Mesothelial cell of epicardium (in vitro differentiated cells): Measurements from ENCODE around the gene LRMDA. TPM values are rescaled to one million over a fixed set of nuclear protein-coding genes. Genes with fewer than 3 reads are reported as not detected.

Experiments used
- DNase-seq, 2 experiments: peaks; one replicate each; pipeline ENCODE4 v3.0.0; 2021; ENCODE audit warnings: low spot score in 2 of 2; ENCODE audit not compliant: unreplicated experiment in 2 of 2
- H3K27ac Mint-ChIP-seq: 2 replicates; pipeline ENCODE4 v1.8.0; 2021; ENCODE audit warnings: mixed read lengths
- H3K27me3 Mint-ChIP-seq: 2 replicates; pipeline ENCODE4 v1.8.0; 2021; ENCODE audit warnings: low read depth, mixed read lengths
- H3K36me3 Mint-ChIP-seq: 2 replicates; pipeline ENCODE4 v1.8.0; 2021; ENCODE audit warnings: mixed read lengths
- H3K4me1 Mint-ChIP-seq: 2 replicates; pipeline ENCODE4 v1.8.0; 2021; ENCODE audit warnings: mixed read lengths
- H3K4me3 Mint-ChIP-seq: 2 replicates; pipeline ENCODE4 v1.8.0; 2021; ENCODE audit warnings: mild to moderate bottlenecking, moderate library complexity, mixed read lengths
- H3K9me3 Mint-ChIP-seq: 2 replicates; pipeline ENCODE4 v1.8.0; 2021; ENCODE audit warnings: mixed read lengths
- CTCF ChIP-seq: fragments of 200-600 bp; sonication (generic); IDR thresholded peaks from one replicate; pipeline ENCODE4 v1.5.0; 2021; ENCODE audit warnings: antibody characterized with exemption; ENCODE audit not compliant: unreplicated experiment
- total RNA-seq: library from RNA; stranded (reverse); gene quantifications from 3 replicates; pipeline ENCODE4 v1.2.1, GENCODE V29; 2021

The LRMDA gene
- total RNA-seq, 1 donor from 2014 or later: 2.0 TPM

- no peak overlapping the region for H3K27ac Mint-ChIP-seq
These were observed 493.0 kb downstream of the LRMDA start for GRCh38 chr10:75924309-75924902.

GRCh38 chr10:75925999-75926398 is 494.6 kb downstream of the LRMDA start:
- Mint-ChIP-seq H3K36me3 (no peaks in the 10 kb centered on the region), H3K9me3 (no peaks in the 10 kb centered on the region), H3K27me3 (peaks cover 84% of the 10 kb centered on the region), H3K4me1 (peaks cover 8% of the 10 kb centered on the region), H3K27ac (no peak overlapping the region), H3K4me3 (no peak overlapping the region)
- no peak for DNase-seq
- TF ChIP-seq CTCF: no peak

More at GRCh38 chr10:75924309-75924902, 493.0 kb downstream of the LRMDA start:
- no peak for TF ChIP-seq CTCF
- Mint-ChIP-seq H3K36me3 (no peaks in the 10 kb centered on the region), H3K4me1 (peaks cover 6% of the 10 kb centered on the region), H3K9me3 (no peaks in the 10 kb centered on the region), H3K4me3 (no peak overlapping the region), H3K27me3 (peaks cover 86% of the 10 kb centered on the region)
- DNase-seq: no peak

GRCh38 chr10:75926763-75927162 is 495.3 kb downstream of the LRMDA start:
- Mint-ChIP-seq H3K4me3 (no peak overlapping the region), H3K36me3 (no peaks in the 10 kb centered on the region), H3K4me1 (peaks cover 8% of the 10 kb centered on the region), H3K27ac (no peak overlapping the region), H3K9me3 (no peaks in the 10 kb centered on the region), H3K27me3 (peaks cover 84% of the 10 kb centered on the region)
- TF ChIP-seq CTCF: no peak
- DNase-seq: no peak

- H3K27me3 Mint-ChIP-seq: peaks cover 90% of the 10 kb centered on the region
- peaks cover 8% of the 10 kb centered on the region for H3K4me1 Mint-ChIP-seq
- no peak overlapping the region for H3K27ac Mint-ChIP-seq
- no peak for TF ChIP-seq CTCF
- H3K9me3 Mint-ChIP-seq: no peaks in the 10 kb centered on the region
- H3K4me3 Mint-ChIP-seq: no peak overlapping the region
- H3K36me3 Mint-ChIP-seq: no peaks in the 10 kb centered on the region
- DNase-seq: no peak
These were observed 496.8 kb downstream of the LRMDA start for GRCh38 chr10:75928231-75928630.

- H3K36me3 Mint-ChIP-seq: no peaks in the 10 kb centered on the region
- no peak for DNase-seq
- no peak overlapping the region for H3K27ac Mint-ChIP-seq
- TF ChIP-seq CTCF: no peak
- peaks cover 89% of the 10 kb centered on the region for H3K27me3 Mint-ChIP-seq
- no peak overlapping the region for H3K4me3 Mint-ChIP-seq
- H3K4me1 Mint-ChIP-seq: peaks cover 2% of the 10 kb centered on the region
- no peaks in the 10 kb centered on the region for H3K9me3 Mint-ChIP-seq
These were observed 498.3 kb downstream of the LRMDA start for GRCh38 chr10:75929630-75930161.

- no peak for DNase-seq
- peaks cover 19% of the 10 kb centered on the region for H3K4me1 Mint-ChIP-seq
- H3K9me3 Mint-ChIP-seq: no peaks in the 10 kb centered on the region
- H3K27ac Mint-ChIP-seq: no peak overlapping the region
- TF ChIP-seq CTCF: no peak
- no peak overlapping the region for H3K4me3 Mint-ChIP-seq
- peaks cover 76% of the 10 kb centered on the region for H3K27me3 Mint-ChIP-seq
- no peaks in the 10 kb centered on the region for H3K36me3 Mint-ChIP-seq
These were observed 501.5 kb downstream of the LRMDA start for GRCh38 chr10:75932921-75933320.
